Left lung (tissue), 10 donors: ENCODE measurements around the gene APEX1. TPM values are rescaled to one million over a fixed set of nuclear protein-coding genes. Genes with fewer than 3 reads are reported as not detected.
A peak's percentile ranks its signal among the peaks of the same experiment; 100 is the strongest.
"Not testable (repeated sequence)": the region's sequence is repeated elsewhere in the genome, so short reads cannot be mapped to it uniquely, and the experiment has no call there.

Experiments used
- ATAC-seq: fragments of 200-7000 bp; cut with Tn5 transposase; one replicate; pipeline ENCODE4 v1.9.1; 2020; ENCODE audit warnings: moderate library complexity
- DNase-seq, 4 donors: peaks; one replicate each; pipeline ENCODE4 v3.0.0-alpha.2; 2013 to 2020
- H3K27ac ChIP-seq, 2 donors: fragments of 200-600 bp; sonication (generic) in 1 of 2; one replicate each; pipeline versions ENCODE4 v1.5.0 to v1.8.0; 2020 to 2021
- H3K27me3 ChIP-seq, 2 donors: fragments of 200-600 bp; sonication (generic) in 1 of 2; one replicate each; pipeline versions ENCODE4 v1.5.0 to v1.8.0; 2020 to 2021
- H3K36me3 ChIP-seq, 2 donors: fragments of 200-600 bp; sonication (generic) in 1 of 2; one replicate each; pipeline versions ENCODE4 v1.5.0 to v1.8.0; 2020 to 2021
- H3K4me1 ChIP-seq, 2 donors: fragments of 200-600 bp; one replicate each; pipeline ENCODE4 v1.8.0; 2021
- H3K4me3 ChIP-seq, 2 donors: fragments of 200-600 bp; sonication (generic) in 1 of 2; one replicate each; pipeline versions ENCODE4 v1.5.0 to v1.8.0; 2020 to 2021; ENCODE audit warnings: mild to moderate bottlenecking in 1 of 2
- H3K9me3 ChIP-seq, 2 donors: fragments of 200-600 bp; sonication (generic) in 1 of 2; one replicate each; pipeline versions ENCODE4 v1.5.0 to v1.8.0; 2020 to 2021
- CTCF ChIP-seq, 2 donors: fragments of 200-600 bp; sonication (generic) in 1 of 2; IDR thresholded peaks; one replicate each; pipeline versions ENCODE4 v1.5.0 to v1.8.0; 2021; ENCODE audit warnings: antibody characterized with exemption in 2 of 2
- intact Hi-C, 2 donors: fragments of 100-400 bp; cut with DNase I; formaldehyde crosslinking; loops; one replicate each; pipeline versions ENCODE4 v1.11.2 to v1.14.2; 2022
- polyA plus RNA-seq, 6 donors: library from polyadenylated mRNA; unstranded; fragments of 120-200 nt; gene quantifications; one replicate each; pipeline ENCODE4 v1.2.1, GENCODE V29; 2013; ENCODE audit not compliant: insufficient read length in 6 of 6
- total RNA-seq, 2 donors: library from RNA; stranded (reverse); fragmentation: NEBNext Ultra II Directional; extraction: Animal tissue kit (Norgen Biotek cat#: 25700); gene quantifications; one replicate each; pipeline ENCODE4 v1.2.1, GENCODE V29; 2021
- donor health status: DM: no; HTN: yes; CAD: no.
- donor health status: DM: no; HTN: no; CAD: no.

APEX1 gene
- total and polyA plus RNA-seq, 8 donors, result 115 to 342 (median 314) TPM

GRCh38 chr14:20440882-20441281, 14.1 kb upstream of the APEX1 start:
- H3K4me1 ChIP-seq, result peaks cover 0 to 15% of the 10 kb centered on the region in 2 donors
- no peak for ATAC-seq

GRCh38 chr14:20441461-20441860, 13.6 kb upstream of the APEX1 start:
- intact Hi-C loops, result no loop called here
- peaks cover 0 to 18% of the 10 kb centered on the region in 2 donors for H3K36me3 ChIP-seq
- ATAC-seq, result no peak
- no peaks in the 10 kb centered on the region for H3K27me3 ChIP-seq
- no peak overlapping the region for H3K4me3 ChIP-seq
- H3K9me3 ChIP-seq, result no peaks in the 10 kb centered on the region
- no peak overlapping the region for H3K27ac ChIP-seq
- no peak for TF ChIP-seq CTCF (IDR thresholded peaks at IDR 0.05)
- no peak for DNase-seq
- peaks cover 0 to 15% of the 10 kb centered on the region in 2 donors for H3K4me1 ChIP-seq

More at GRCh38 chr14:20440882-20441281, 14.1 kb upstream of the APEX1 start:
- peaks cover 0 to 5% of the 10 kb centered on the region in 2 donors for H3K27me3 ChIP-seq
- no peaks in the 10 kb centered on the region for H3K9me3 ChIP-seq
- DNase-seq, result no peak
- H3K4me3 ChIP-seq, result no peak overlapping the region
- no peak for TF ChIP-seq CTCF (IDR thresholded peaks at IDR 0.05)
- no peak overlapping the region for H3K27ac ChIP-seq
- H3K36me3 ChIP-seq, result peaks cover 0 to 12% of the 10 kb centered on the region in 2 donors
- intact Hi-C loops, result no loop called here

- H3K4me3 ChIP-seq, H3K27ac ChIP-seq, H3K27me3 ChIP-seq, intact Hi-C loops, H3K9me3 ChIP-seq, DNase-seq: not testable (repeated sequence)
- H3K36me3 ChIP-seq, result peaks cover 0 to 40% of the 10 kb centered on the region in 2 donors
- H3K4me1 ChIP-seq, result peaks cover 0 to 15% of the 10 kb centered on the region in 2 donors
- ATAC-seq, result peak; percentile 38
These were observed 11.4 kb upstream of the APEX1 start for GRCh38 chr14:20443650-20444049.

GRCh38 chr14:20446889-20447288, 8.1 kb upstream of the APEX1 start:
- TF ChIP-seq CTCF (IDR thresholded peaks at IDR 0.05), result no peak
- intact Hi-C loops, result no loop called here
- Histone ChIP-seq H3K4me3 (no peak overlapping the region), H3K4me1 (peaks cover 0 to under 1% of the 10 kb centered on the region in 2 donors), H3K36me3 (peaks cover 0 to 72% of the 10 kb centered on the region in 2 donors), H3K27me3 (no peaks in the 10 kb centered on the region), H3K27ac (no peak overlapping the region), H3K9me3 (no peaks in the 10 kb centered on the region)
- no peak for ATAC-seq
- no peak for DNase-seq

GRCh38 chr14:20452831-20453230, 2.2 kb upstream of the APEX1 start:
- H3K27ac ChIP-seq, H3K27me3 ChIP-seq, DNase-seq, intact Hi-C loops, H3K9me3 ChIP-seq, H3K4me3 ChIP-seq, ATAC-seq: not testable (repeated sequence)
- H3K4me1 ChIP-seq, result peaks cover 18 to 35% of the 10 kb centered on the region in 2 donors
- H3K36me3 ChIP-seq, result peaks cover 0 to 64% of the 10 kb centered on the region in 2 donors

GRCh38 chr14:20455355-20456300, 602 bp downstream of the APEX1 start:
- Histone ChIP-seq H3K36me3 (peaks cover 0 to 55% of the 10 kb centered on the region in 2 donors), H3K9me3 (no peaks in the 10 kb centered on the region), H3K27me3 (no peaks in the 10 kb centered on the region), H3K4me1 (peaks cover 28 to 62% of the 10 kb centered on the region in 2 donors), H3K27ac (peak overlapping the region; percentile 90 to 96), H3K4me3 (peak overlapping the region; percentile 56 to 93)
- no peak for DNase-seq
- ATAC-seq, result peak; percentile 69
- intact Hi-C loops, result no loop called here
- TF ChIP-seq CTCF (IDR thresholded peaks at IDR 0.05), result no peak
